ENCODE measurements around the gene DNAJC5G.
"Not testable (repeated sequence)": the region's sequence is repeated elsewhere in the genome, so short reads cannot be mapped to it uniquely, and the experiment has no call there.

Gene DNAJC5G

DNA sequence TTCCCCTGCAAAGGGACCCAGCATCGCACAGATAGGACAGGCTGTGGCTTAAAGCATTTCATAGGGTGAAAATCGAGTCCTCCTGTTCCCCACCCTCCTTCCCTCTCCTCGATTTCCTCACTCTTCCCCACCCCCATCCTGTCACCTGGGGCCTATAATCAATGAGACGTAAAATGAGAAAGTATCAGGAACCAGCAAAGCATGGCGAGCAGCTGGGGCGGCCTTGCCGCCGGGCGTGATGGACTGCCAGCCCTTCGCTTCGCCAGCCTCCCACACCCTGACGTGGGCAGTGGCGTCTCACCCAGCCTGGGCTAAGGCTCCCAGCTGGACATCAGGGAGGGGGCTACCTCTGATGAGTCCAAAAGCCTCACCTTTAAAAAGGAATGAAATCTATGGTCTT lies 23.5 kb upstream of the DNAJC5G start:
- no peak for DNase-seq (ENCODE audit: low spot score)

DNA sequence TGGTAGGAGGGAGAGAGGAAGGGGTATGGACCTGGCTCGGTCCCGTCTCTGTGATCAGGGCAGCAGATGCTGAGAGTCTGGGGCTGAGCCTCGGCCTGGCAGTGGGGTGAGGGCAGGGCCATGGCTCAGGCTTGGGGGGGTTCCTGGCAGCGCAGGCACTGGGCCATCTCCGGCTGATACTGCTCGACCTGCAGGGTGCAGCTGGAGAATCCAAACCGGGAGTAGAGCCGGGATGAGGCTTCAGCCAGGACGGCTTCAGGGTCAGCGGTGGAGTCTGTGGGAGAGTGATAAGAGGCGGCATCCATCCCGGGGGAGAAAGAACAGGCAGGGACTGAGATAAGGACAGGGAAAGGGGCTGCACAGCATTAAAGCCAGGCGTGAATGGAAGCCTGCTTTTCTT lies 20.0 kb upstream of the DNAJC5G start:
- DNase-seq (ENCODE audit: low spot score) = no peak

DNA sequence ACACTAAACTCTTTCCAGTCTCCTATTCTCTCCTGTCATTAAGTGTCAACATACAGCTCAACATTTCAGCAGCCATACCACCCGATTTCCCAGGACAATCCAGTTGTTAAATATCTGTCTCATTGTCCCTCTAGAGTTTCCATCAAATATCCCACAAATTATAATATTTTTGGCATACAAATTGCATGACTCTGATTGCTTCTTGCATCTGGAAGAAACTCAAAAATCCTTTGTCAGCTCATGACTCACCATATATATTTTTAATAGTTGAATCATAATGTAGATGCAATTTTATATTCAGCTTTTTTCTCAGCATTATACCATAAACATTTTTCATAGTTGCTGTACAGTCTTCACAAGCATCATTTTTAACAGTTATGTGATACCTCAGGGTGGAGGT lies 19.6 kb upstream of the DNAJC5G start:
- no peak for DNase-seq (ENCODE audit: low spot score)

DNA sequence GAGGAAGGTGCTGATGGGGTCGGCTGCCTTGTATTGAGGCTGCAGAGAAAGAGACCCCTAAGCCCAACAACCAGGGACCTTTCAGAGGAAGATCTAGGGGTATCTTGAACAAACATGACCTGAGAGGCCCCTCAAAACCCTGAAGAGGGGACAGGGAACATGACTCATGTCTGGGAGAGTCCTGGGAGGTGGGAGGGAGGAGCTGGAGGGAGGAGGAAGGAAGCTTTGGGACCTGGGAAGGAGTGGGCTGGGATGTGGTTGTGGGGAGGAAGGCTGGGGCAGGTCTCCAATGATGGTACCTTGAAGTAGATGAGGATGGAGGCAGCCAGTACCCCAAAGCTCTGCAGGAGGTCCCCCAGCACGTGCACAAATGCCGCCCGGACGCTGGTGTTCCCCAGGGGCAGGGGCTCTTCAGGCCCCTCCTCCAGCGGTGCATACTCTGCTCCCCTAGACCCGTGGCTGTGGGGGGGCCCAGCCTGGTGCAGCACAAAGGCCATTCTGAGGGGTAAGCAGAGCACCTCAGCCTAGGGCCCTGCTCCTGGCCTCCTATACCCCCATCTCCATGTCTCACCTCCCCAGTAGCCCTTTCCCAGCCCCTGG lies 18.3 kb upstream of the DNAJC5G start:
- DNase-seq (ENCODE audit: low spot score) = no peak

GRCh38 chr2:27258051-27258450 lies 17.2 kb upstream of the DNAJC5G start:
- no peak for DNase-seq (ENCODE audit: low spot score)

DNA sequence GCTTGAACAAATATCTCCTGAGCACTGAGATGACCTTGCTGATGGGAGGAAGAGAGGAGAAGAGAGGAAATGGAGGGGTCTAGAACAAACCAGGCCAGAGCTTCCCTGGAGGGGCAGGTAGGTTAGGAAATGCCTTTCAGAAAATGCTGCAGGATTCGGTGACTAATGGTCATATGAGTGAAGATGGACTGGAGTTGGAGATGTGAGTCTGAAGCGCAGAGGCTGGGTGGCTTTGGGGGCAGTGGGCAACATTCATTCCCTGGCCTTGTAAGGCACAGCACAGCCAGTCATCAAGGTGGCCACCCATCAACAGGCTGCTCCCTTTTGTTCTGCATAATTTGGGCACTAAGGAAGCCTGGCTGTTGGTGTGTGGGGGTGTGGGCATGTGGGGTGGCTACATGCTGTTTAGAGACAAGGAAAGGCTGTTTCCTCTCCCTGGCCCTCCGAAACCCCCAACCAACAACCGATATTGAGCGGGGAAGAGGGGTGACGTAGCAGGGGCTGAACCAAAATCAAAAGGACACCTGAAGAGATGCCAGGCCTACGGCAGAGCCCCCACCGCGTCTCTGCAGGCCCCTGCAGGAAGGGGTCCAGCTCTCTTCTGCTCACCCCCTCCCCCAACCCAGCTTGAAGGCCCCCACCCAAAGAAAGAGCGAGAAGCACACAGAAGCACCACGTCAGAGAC lies 13.8 kb upstream of the DNAJC5G start:
- no peak for DNase-seq (ENCODE audit: low spot score)

DNA sequence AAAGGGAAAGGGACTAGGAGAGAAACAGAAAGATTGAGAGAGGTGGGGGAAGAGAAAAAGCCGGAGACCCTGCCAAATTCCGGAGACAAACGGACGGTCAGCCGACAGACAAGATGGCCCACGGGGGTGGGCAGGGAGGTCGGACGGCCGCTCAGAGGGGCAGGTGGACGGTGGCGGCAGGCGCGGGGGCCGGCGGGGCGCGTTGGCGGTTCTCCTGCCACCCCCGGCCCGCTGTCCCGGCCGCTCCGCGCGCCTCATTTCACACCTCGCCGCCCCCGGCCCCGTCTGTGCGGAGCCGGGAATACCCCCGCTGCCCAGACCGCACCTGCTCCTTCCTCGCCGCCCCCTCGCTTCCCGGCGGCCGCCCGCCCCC lies 13.3 kb upstream of the DNAJC5G start:
- DNase-seq (ENCODE audit: low spot score) = no peak

- DNase-seq (ENCODE audit: low spot score) = peak; percentile 61
Measured at GRCh38 chr2:27262379-27263286, 12.6 kb upstream of the DNAJC5G start, which contains the start of gene SLC30A3. SLC30A3 (minus strand) TSS chr2:27263047; CDS start chr2:27262906, 141 bp downstream.

DNA sequence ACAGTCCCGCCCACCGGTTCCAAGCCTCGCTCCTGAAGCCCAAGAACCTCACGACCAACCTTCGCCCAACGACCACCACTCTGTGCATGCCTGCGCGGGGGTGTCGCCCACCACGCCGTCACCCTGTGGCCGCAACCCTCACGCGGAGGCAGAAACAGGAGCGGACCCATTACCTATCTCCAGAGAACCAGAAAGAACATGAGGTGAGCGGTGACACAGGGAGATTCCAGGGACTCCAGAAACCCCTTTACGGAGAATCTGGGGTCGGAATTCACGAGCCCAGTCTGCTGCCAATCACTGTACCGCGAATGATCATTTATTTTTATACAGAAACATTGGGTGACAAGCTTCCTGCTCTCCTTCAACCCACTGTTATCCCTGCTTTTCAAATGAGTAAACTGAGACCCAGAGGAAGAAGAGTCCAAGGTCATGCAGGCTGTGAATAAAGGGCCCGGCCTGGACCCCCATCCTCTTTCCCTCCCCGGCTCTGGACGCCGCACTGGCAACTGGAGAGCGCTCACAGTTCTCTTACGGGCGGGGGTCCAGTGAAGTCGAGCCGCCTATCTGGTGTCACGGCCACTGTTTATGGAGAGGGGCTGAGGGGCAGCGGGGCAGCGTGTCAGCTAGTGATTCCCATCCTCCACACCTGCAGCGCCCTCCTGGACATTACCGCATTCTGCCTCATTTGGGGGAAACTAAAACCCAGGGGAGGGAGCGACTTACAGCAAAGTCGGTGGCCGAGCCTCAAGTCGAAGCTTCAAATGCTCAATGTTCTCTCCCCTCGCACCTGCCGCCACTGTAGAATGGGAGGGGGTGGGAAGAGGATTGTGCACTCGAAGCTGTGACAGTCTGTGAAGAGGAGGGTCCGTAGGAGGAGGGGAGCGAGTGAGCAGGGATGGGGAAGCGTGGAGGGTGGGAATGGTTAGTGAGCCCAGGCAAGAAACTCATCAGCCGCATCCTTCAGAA lies 11.7 kb upstream of the DNAJC5G start:
- no peak for DNase-seq (ENCODE audit: low spot score)

GRCh38 chr2:27264253-27264752 lies 10.9 kb upstream of the DNAJC5G start:
- DNase-seq (ENCODE audit: low spot score) = no peak

- peak; percentile 61 for DNase-seq (ENCODE audit: low spot score)
Measured at GRCh38 chr2:27264753-27265535, 10.3 kb upstream of the DNAJC5G start.

DNA sequence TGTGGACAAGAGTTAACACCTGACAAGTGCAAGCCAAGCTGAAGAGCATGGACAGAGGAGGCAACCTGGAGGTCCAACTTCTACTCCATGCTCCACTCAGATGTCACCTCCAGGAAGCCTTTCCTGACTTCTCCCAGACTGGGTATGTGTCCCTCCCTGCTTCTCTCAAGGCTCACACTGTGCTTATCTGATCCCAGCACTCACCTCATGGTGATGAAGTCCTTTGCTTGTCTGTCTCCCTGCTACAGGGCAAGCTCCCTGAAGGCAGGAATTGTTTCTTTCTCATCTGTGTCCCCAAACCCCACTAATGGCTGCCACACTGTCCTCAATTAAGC lies 9.7 kb upstream of the DNAJC5G start:
- no peak for DNase-seq (ENCODE audit: low spot score)

DNA sequence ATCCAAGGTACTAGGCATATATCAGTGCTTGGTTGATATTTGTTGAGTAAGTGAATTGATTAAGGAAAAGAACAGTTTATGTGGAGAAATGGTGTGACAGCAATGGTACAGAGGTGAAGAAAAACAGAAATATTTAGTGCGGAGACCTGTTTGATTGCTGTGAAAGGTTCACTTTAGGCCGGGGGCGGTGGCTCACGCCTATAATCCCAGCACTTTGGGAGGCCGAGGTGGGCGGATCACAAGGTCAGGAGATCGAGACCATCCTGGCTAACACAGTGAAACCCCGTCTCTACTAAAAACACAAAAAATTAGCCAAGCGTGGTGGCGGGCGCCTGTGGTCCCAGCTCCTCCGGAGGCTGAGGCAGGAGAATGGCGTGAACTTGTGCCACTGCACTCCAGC lies 6.9 kb upstream of the DNAJC5G start:
- DNase-seq (ENCODE audit: low spot score) = not testable (repeated sequence)

- DNase-seq (ENCODE audit: low spot score) = no peak
Measured at GRCh38 chr2:27270131-27270530, 5.1 kb upstream of the DNAJC5G start.

DNA sequence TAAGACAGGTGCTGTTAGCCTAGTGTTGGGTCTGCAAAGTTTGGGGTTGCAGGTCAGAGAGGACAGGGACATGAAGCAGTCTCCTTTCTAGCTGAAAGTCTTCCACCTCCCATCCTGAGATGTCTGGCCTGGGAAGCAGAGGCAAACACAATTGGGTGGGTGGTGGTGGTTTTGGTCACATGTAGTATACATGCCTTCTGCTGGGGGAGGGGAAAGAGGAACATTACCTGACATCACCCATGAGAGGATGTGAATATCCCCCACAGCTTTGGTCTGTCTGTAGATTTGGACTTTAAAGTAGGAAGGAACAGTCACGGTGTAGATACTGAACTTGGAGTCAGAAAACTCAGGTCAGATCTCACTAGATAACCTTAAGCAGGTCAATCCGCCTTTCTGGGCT lies 4.6 kb upstream of the DNAJC5G start:
- no peak for DNase-seq (ENCODE audit: low spot score)

GRCh38 chr2:27271631-27272340 lies 3.4 kb upstream of the DNAJC5G start:
- DNase-seq (ENCODE audit: low spot score) = no peak

DNA sequence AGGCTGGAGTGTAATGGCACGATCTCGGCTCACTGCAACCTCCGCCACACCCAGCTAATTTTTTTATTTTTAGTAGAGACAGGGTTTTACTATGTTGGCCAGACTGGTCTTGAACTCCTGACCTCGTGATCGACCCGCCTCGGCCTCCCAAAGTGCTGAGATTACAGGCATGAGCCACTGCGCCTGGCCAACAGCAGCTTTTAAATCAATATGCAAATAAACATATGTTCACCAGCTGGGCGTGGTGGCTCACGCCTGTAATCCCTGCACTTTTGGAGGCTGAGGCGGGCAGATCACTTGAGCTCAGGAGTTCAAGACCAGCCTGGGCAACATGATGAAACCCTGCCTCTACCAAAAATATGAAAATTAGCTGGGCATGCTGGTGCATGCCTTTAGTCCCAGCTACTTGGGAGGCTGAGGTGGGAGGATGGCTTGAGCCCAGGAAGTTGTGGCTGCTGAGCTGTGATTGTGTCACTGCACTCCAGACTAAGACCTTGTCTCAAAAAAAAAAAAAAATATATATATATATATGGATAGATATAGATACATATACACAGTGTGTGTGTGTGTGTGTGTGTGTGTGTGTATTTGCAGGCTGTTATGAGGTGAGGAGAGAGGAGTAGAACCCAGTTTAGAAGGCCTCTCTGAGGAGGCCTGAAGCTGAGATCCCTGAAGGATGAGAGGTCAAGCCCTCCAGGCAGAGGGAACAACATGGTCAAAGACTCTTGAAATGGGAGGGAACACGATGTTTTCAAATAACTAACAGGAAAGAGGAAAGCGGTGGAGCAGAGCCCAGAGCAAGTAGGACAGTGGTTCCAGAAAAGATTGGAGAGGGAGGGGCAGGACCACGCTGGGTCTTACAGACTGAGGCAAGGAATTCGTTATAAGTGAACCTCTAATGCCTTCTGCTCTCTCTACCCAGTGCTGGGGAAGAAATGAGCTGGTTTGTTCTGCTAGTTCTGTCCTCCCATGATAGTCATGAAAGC lies 2.4 kb upstream of the DNAJC5G start:
- not testable (repeated sequence) for DNase-seq (ENCODE audit: low spot score)

- DNase-seq (ENCODE audit: low spot score) = no peak
Measured at GRCh38 chr2:27278010-27278409, 2.8 kb downstream of the DNAJC5G start.

GRCh38 chr2:27280826-27281225 lies 5.6 kb downstream of the DNAJC5G start:
- DNase-seq (ENCODE audit: low spot score) = no peak

Measured in CD4-positive, alpha-beta T cell treated with Interleukin-2 at 100 ng/mL for 4 hours (primary cell).